Measurements from ENCODE around the gene SLC29A4. TPM values are rescaled to one million over a fixed set of nuclear protein-coding genes. Genes with fewer than 3 reads are reported as not detected.

Gene SLC29A4
- total and polyA plus RNA-seq, 2 of the 4 experiments (the other 2 are of a cell fraction), result 2.3 to 7.6 TPM

Other genes with a start within 250 kb of the SLC29A4 start
- 8.1 and 9.4 TPM in 2 replicates for gene RBAK, start 237.1 kb upstream of the SLC29A4 start, total RNA-seq (2012; rRNA removed)
- 2.0 and 2.8 TPM in 2 replicates for gene RBAK, start 237.1 kb upstream of the SLC29A4 start, polyA plus RNA-seq (2012; rRNA removed)
- 68.9 and 86.2 TPM in 2 replicates for gene WIPI2, start 92.7 kb upstream of the SLC29A4 start, total RNA-seq (2012; rRNA removed)
- gene WIPI2, start 92.7 kb upstream of the SLC29A4 start, polyA plus RNA-seq (2012; rRNA removed), result 70.2 and 75.6 TPM in 2 replicates
- 4.7 and 5.3 TPM in 2 replicates for gene TNRC18, start 140.9 kb downstream of the SLC29A4 start, total RNA-seq (2012; rRNA removed)
- gene TNRC18, start 140.9 kb downstream of the SLC29A4 start, polyA plus RNA-seq (2012; rRNA removed), result 29.6 and 37.9 TPM in 2 replicates
- 2.0 and 2.2 TPM in 2 replicates for gene FBXL18, start 230.9 kb downstream of the SLC29A4 start, total RNA-seq (2012; rRNA removed)
- gene FBXL18, start 230.9 kb downstream of the SLC29A4 start, polyA plus RNA-seq (2012; rRNA removed), result 6.4 and 8.7 TPM in 2 replicates
- 7,721 and 7,727 TPM in 2 replicates for gene ACTB, start 247.7 kb downstream of the SLC29A4 start, total RNA-seq (2012; rRNA removed)
- 9,060 and 9,985 TPM in 2 replicates for gene ACTB, start 247.7 kb downstream of the SLC29A4 start, polyA plus RNA-seq (2012; rRNA removed)